Breast epithelium (tissue), 3 donors: Measurements from ENCODE around the gene SRSF5.

Experiments used
- CTCF ChIP-seq, 3 donors: fragments of 450-650 bp; IDR thresholded peaks; one replicate each; pipeline ENCODE4 v1.5.1; 2016 to 2017; ENCODE audit warnings: antibody characterized with exemption in 3 of 3, mild to moderate bottlenecking in 3 of 3, moderate library complexity in 3 of 3
- POLR2A ChIP-seq: fragments of 450-650 bp; IDR thresholded peaks from one replicate; pipeline ENCODE4 v1.6.1; 2016; ENCODE audit warnings: antibody characterized with exemption, mild to moderate bottlenecking, moderate library complexity
- POLR2AphosphoS5 ChIP-seq, 3 donors: sonication (generic); formaldehyde crosslinking; IDR thresholded peaks; one replicate each; pipeline ENCODE4 v1.6.1; 2017; ENCODE audit warnings: antibody characterized with exemption in 3 of 3

GRCh38 chr14:69780092-69780491 is 13.2 kb downstream of the SRSF5 start:
- TF ChIP-seq CTCF (IDR thresholded peaks at IDR 0.05) (no peak), POLR2A (no peak), POLR2AphosphoS5 (IDR thresholded peaks at IDR 0.05) (no peak)
